SU-DHL-6 (cell line): Measurements from ENCODE around the gene EFNA4.

ENCODE experiments used
- H2AFZ ChIP-seq: fragments of 200-600 bp; sonication (generic); 2 replicates; pipeline ENCODE4 v1.6.1; 2014; ENCODE audit warnings: low read depth, mild to moderate bottlenecking, moderate library complexity, mixed read lengths, antibody characterized with exemption, low read length; ENCODE audit not compliant: severe bottlenecking
- H3F3A ChIP-seq: fragments of 200-600 bp; shearing (Covaris generic); 2 replicates; pipeline ENCODE4 v1.6.0; 2016; ENCODE audit warnings: antibody characterized with exemption, mild to moderate bottlenecking; ENCODE audit not compliant: insufficient read depth
- H3K27ac ChIP-seq: fragments of 200-600 bp; sonication (generic); 2 replicates; pipeline ENCODE4 v1.5.1; 2016; ENCODE audit warnings: low read depth, mild to moderate bottlenecking, low read length, moderate library complexity, mixed read lengths
- H3K27me3 ChIP-seq: fragments of 200-600 bp; sonication (generic), shearing (Covaris generic); 2 replicates; pipeline ENCODE4 v1.6.0; 2014; ENCODE audit warnings: mild to moderate bottlenecking, low read length
- H3K36me3 ChIP-seq: fragments of 200-600 bp; sonication (generic); 2 replicates; pipeline ENCODE4 v1.6.1; 2014; ENCODE audit warnings: mild to moderate bottlenecking, low read length, mixed read lengths
- H3K4me2 ChIP-seq: fragments of 300-600, 200-600 bp; shearing (Covaris generic), sonication (generic); 2 replicates; pipeline ENCODE4 v1.6.0; 2014; ENCODE audit warnings: low read length, low read depth, mild to moderate bottlenecking; ENCODE audit not compliant: poor library complexity, severe bottlenecking
- H3K4me3 ChIP-seq: fragments of 200-600 bp; sonication (generic); 2 replicates; pipeline ENCODE4 v1.5.1; 2014; ENCODE audit warnings: antibody characterized with exemption, low read length, mild to moderate bottlenecking, mixed read lengths; ENCODE audit not compliant: insufficient read depth, poor library complexity, severe bottlenecking
- H3K79me2 ChIP-seq: fragments of 200-600 bp; sonication (generic); 2 replicates; pipeline ENCODE4 v1.6.1; 2014; ENCODE audit warnings: mild to moderate bottlenecking, low read length, moderate library complexity; ENCODE audit not compliant: insufficient read depth
- H3K9ac ChIP-seq: fragments of 200-600 bp; sonication (generic); 2 replicates; pipeline ENCODE4 v1.7.0; 2014; ENCODE audit warnings: mild to moderate bottlenecking, low read length
- H3K9me2 ChIP-seq: fragments of 200-600 bp; sonication (generic); replicated peaks from 2 replicates; pipeline ENCODE4 v1.6.1; 2014; ENCODE audit warnings: low read length; ENCODE audit not compliant: insufficient read depth
- H3K9me3 ChIP-seq: fragments of 200-600 bp; sonication (generic); 2 replicates; pipeline ENCODE4 v1.6.1; 2014; ENCODE audit warnings: low read length, mixed read lengths; ENCODE audit not compliant: insufficient read depth
- H4K20me1 ChIP-seq: fragments of 200-600 bp; sonication (generic); 2 replicates; pipeline ENCODE4 v1.6.1; 2014; ENCODE audit warnings: low read depth, mild to moderate bottlenecking, antibody characterized with exemption, low read length, moderate library complexity, mixed read lengths
- EZH2phosphoT487 ChIP-seq: fragments of 200-600 bp; sonication (generic), shearing (Covaris generic); conservative IDR thresholded peaks from 2 replicates; pipeline ENCODE4 v1.6.1; 2018; ENCODE audit warnings: mild to moderate bottlenecking, antibody characterized with exemption, low read length, moderate library complexity, mixed read lengths
- TF ChIP-seq, protein P1 (sequence below): fragments of 200-600 bp; sonication (generic); IDR thresholded peaks from one replicate; pipeline ENCODE4 v1.5.1; 2017; ENCODE audit warnings: antibody characterized with exemption, mild to moderate bottlenecking, low read length, moderate library complexity; ENCODE audit not compliant: insufficient read depth, poor library complexity, severe bottlenecking

Gene EFNA4

DNA sequence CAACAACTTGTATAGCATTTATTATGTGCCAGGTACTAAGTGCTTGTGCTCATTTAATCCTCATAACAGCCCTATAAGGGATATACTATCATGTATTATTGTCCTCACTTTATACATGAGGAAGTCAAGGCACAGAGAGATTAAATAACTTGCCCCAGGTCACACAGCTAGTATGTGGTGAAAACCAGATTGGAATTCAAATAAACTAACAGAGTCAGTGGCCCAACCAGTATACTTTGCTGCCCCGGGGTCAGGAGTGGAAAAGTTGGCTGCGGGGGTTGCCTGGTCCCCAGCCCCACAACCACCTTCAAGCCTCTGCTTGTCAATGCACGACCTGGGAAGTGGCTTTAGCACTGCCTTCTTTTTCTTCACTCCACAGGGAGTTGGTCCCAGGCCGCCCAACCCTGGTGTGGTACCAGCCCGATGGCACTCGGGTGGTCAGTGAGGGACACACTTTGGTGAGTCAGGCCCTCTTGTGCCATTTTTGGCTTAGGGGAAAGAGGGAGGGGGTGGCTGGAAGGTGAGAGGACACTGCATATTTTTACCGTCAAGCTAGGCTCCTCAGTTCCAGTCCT, 9.9 kb upstream of the EFNA4 start:
- Histone ChIP-seq H3K36me3 (no peaks in the 10 kb centered on the region), H4K20me1 (no peaks in the 10 kb centered on the region; the same call in 1 of the 2 replicates), H3K4me2 (no peak overlapping the region)

DNA sequence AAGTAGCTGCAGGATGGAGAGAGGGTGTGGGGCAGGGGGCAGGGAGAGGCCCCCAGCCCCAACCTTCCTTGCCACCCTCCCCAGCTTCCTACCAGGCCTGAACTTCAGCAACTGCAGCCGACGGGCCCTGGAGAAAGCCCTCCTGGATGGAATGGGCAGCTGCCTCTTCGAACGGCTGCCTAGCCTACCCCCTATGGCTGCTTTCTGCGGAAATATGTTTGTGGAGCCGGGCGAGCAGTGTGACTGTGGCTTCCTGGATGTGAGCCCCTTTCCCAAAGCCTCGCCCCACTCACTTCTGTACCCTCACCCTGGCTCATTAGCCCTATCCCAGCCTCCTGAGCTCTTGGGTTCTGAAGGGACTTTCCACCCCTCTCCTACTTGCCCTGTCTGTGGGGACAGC, 6.4 kb upstream of the EFNA4 start:
- Histone ChIP-seq H3K27ac (no peak overlapping the region), H3K4me3 (no peak overlapping the region), H3K9ac (no peak overlapping the region), H3K9me3 (no peaks in the 10 kb centered on the region), H3K4me2 (no peak overlapping the region), H3K79me2 (no peaks in the 10 kb centered on the region), H3K27me3 (no peaks in the 10 kb centered on the region), H2AFZ (no peak overlapping the region), H4K20me1 (no peaks in the 10 kb centered on the region; the same call in 1 of the 2 replicates), H3K36me3 (no peaks in the 10 kb centered on the region), H3K9me2 (no peaks in the 10 kb centered on the region), H3F3A (no peaks in the 10 kb centered on the region)
- no peak for TF ChIP-seq EZH2phosphoT487
- TF ChIP-seq, protein P1, sequence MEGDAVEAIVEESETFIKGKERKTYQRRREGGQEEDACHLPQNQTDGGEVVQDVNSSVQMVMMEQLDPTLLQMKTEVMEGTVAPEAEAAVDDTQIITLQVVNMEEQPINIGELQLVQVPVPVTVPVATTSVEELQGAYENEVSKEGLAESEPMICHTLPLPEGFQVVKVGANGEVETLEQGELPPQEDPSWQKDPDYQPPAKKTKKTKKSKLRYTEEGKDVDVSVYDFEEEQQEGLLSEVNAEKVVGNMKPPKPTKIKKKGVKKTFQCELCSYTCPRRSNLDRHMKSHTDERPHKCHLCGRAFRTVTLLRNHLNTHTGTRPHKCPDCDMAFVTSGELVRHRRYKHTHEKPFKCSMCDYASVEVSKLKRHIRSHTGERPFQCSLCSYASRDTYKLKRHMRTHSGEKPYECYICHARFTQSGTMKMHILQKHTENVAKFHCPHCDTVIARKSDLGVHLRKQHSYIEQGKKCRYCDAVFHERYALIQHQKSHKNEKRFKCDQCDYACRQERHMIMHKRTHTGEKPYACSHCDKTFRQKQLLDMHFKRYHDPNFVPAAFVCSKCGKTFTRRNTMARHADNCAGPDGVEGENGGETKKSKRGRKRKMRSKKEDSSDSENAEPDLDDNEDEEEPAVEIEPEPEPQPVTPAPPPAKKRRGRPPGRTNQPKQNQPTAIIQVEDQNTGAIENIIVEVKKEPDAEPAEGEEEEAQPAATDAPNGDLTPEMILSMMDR, result no peak

More for the DNA sequence above, 9.9 kb upstream of the EFNA4 start:
- Histone ChIP-seq H3K79me2 (no peaks in the 10 kb centered on the region), H2AFZ (no peak overlapping the region), H3K9me3 (no peaks in the 10 kb centered on the region), H3K9me2 (no peaks in the 10 kb centered on the region), H3K9ac (no peak overlapping the region), H3K27ac (no peak overlapping the region), H3F3A (no peaks in the 10 kb centered on the region), H3K27me3 (no peaks in the 10 kb centered on the region), H3K4me3 (no peak overlapping the region)
- TF ChIP-seq, protein P1, result no peak
- TF ChIP-seq EZH2phosphoT487, result no peak

GRCh38 chr1:155057788-155058211, 5.7 kb upstream of the EFNA4 start:
- Histone ChIP-seq H3K27me3 (no peaks in the 10 kb centered on the region), H3F3A (no peaks in the 10 kb centered on the region), H3K4me3 (no peak overlapping the region), H3K36me3 (no peaks in the 10 kb centered on the region), H3K9ac (no peak overlapping the region), H2AFZ (no peak overlapping the region), H3K4me2 (no peak overlapping the region), H3K9me3 (no peaks in the 10 kb centered on the region), H3K79me2 (no peaks in the 10 kb centered on the region), H4K20me1 (no peaks in the 10 kb centered on the region), H3K9me2 (no peaks in the 10 kb centered on the region), H3K27ac (no peak overlapping the region)
- TF ChIP-seq EZH2phosphoT487, result no peak
- TF ChIP-seq, protein P1, result no peak
